AG04450 (cell line): ENCODE results near the gene GRHL1. TPM values are rescaled to one million over a fixed set of nuclear protein-coding genes. Genes with fewer than 3 reads are reported as not detected.
"Not testable (repeated sequence)": the region's sequence is repeated elsewhere in the genome, so short reads cannot be mapped to it uniquely, and the experiment has no call there.

Experiments used
- CTCF ChIA-PET: fragments of 300-600, 350-600 bp; formaldehyde crosslinking; extraction: SDS; loops from one replicate; lab custom pipeline; 2022; ENCODE audit warnings: antibody characterized with exemption, inconsistent platforms; lab: Charles Lee
- POLR2A ChIA-PET: fragments of 350-600 bp; formaldehyde crosslinking; extraction: SDS; loops from one replicate; lab custom pipeline; 2021; ENCODE audit warnings: antibody characterized with exemption, inconsistent platforms; lab: Yijun Ruan, JAX
- DNase-seq: peaks from one replicate; pipeline ENCODE4 v3.0.0-alpha.2; 2011; ENCODE audit warnings: low read depth, low spot score
- H3K27ac ChIP-seq: one replicate; pipeline ENCODE4 v1.5.1; 2012; ENCODE audit warnings: low read depth, low read length, control low read depth
- H3K27me3 ChIP-seq: one replicate; pipeline ENCODE4 v1.6.0; 2012; ENCODE audit warnings: low read length; ENCODE audit not compliant: control insufficient read depth, insufficient read depth
- H3K4me3 ChIP-seq: 2 replicates; pipeline ENCODE4 v1.5.1; 2011; ENCODE audit warnings: mild to moderate bottlenecking, low read depth, low read length, control low read depth
- H3K9me3 ChIP-seq: 2 replicates; pipeline ENCODE4 v1.5.1; 2012; ENCODE audit warnings: low read length; ENCODE audit not compliant: control insufficient read depth, insufficient read depth
- polyA plus RNA-seq: library from polyadenylated mRNA; depleted of rRNA; stranded (reverse); fragments of >200 nt; gene quantifications from 2 replicates; pipeline ENCODE4 v1.2.3, GENCODE V29; 2011
- TF ChIP-seq, protein P1 (sequence below): IDR thresholded peaks from 2 replicates; pipeline ENCODE4 v1.5.1; 2011; ENCODE audit warnings: low read depth, low read length, control low read depth, inconsistent platforms

The GRHL1 gene
- polyA plus RNA-seq, 1 experiment, result 0.64 TPM

DNA sequence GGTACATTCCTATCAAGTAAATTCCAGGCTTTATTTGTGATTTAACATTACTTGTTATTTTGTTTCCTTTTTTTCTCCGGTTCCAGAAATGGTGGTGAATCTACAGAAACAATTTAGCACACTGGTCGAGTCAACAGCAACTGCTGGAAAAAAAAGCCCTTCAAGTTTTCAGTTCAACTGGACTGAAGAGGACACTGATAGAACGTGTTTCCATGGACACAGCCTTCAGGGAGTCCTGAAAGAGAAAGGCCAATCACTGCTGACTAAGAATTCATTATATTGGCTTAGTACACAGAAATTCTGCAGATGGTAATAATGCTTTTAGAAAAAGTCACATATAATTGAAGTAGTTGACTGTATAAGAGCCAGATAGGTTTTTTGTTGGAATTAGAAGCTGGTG is 32.0 kb upstream of the GRHL1 start:
- no peak for DNase-seq
- no peaks in the 10 kb centered on the region for H3K9me3 ChIP-seq
- no peaks in the 10 kb centered on the region for H3K27me3 ChIP-seq
- CTCF ChIA-PET, result no interaction called here
- POLR2A ChIA-PET, result no interaction called here
- TF ChIP-seq, protein P1, sequence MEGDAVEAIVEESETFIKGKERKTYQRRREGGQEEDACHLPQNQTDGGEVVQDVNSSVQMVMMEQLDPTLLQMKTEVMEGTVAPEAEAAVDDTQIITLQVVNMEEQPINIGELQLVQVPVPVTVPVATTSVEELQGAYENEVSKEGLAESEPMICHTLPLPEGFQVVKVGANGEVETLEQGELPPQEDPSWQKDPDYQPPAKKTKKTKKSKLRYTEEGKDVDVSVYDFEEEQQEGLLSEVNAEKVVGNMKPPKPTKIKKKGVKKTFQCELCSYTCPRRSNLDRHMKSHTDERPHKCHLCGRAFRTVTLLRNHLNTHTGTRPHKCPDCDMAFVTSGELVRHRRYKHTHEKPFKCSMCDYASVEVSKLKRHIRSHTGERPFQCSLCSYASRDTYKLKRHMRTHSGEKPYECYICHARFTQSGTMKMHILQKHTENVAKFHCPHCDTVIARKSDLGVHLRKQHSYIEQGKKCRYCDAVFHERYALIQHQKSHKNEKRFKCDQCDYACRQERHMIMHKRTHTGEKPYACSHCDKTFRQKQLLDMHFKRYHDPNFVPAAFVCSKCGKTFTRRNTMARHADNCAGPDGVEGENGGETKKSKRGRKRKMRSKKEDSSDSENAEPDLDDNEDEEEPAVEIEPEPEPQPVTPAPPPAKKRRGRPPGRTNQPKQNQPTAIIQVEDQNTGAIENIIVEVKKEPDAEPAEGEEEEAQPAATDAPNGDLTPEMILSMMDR, result no peak
- no peak overlapping the region for H3K27ac ChIP-seq
- H3K4me3 ChIP-seq, result no peak overlapping the region

DNA sequence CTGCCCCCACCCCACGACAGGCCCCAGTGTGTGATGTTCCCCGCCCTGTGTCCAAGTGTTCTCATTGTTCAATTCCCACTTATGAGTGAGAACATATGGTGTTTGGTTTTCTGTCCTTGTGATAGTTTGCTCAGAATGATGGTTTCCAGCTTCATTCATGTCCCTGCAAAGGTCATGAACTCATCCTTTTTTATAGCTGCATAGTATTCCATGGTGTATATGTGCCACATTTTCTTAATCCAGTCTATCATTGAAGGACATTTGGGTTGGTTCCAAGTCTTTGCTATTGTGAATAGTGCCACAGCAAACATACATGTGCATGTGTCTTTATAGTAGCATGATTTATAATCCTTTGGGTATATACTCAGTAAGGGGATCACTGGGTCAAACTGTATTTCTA is 24.5 kb upstream of the GRHL1 start:
- H3K4me3 ChIP-seq, H3K27me3 ChIP-seq, H3K27ac ChIP-seq, DNase-seq, POLR2A ChIA-PET, CTCF ChIA-PET, H3K9me3 ChIP-seq: not testable (repeated sequence)

DNA sequence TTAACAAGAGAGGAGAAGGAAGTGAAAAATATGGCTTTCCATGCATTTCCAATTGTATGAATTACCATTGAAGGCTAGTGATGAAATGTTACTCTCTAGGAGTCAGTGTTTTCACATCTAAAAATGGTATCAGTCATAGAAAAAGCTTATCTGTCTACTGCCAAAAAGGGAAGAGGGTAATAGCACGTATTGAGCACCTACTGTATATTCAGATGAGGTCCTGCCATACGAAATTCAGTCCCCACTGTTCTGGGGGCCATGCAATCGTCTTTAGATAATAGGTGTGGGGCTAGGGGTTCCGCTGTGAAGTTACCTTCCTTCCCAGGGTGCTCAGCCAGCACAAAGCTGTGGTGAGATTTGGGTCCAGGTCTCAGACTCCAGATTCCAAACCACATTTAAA is 14.2 kb upstream of the GRHL1 start:
- ChIA-PET CTCF (no interaction called here), POLR2A (no interaction called here)
- Histone ChIP-seq H3K9me3 (no peaks in the 10 kb centered on the region), H3K27me3 (no peaks in the 10 kb centered on the region), H3K4me3 (no peak overlapping the region), H3K27ac (no peak overlapping the region)
- DNase-seq, result no peak
- TF ChIP-seq, protein P1, result no peak

DNA sequence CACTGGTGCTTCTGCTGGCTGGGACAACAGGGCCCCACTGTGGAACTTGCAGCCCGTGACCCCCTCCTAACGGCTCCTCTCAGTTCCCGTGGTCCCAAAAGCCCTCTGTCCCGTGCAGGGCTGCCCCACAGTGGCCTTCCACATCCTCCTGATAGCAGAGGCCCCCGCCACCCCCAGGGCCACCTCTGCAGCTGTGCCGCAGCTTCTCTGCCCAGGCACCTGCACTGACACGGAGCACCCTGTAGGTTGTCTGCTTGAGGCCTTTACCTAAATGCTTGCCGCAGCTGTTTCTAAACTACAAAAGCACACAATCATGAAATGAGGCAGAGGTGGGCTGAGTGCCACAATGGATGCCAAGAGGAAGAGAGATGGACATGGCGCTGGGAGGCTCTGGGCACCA is 13.5 kb upstream of the GRHL1 start:
- TF ChIP-seq, protein P1, result no peak
- H3K27ac ChIP-seq, result no peak overlapping the region
- ChIA-PET POLR2A (no interaction called here), CTCF (no interaction called here)
- DNase-seq, result no peak
- no peaks in the 10 kb centered on the region for H3K27me3 ChIP-seq
- no peak overlapping the region for H3K4me3 ChIP-seq
- no peaks in the 10 kb centered on the region for H3K9me3 ChIP-seq

DNA sequence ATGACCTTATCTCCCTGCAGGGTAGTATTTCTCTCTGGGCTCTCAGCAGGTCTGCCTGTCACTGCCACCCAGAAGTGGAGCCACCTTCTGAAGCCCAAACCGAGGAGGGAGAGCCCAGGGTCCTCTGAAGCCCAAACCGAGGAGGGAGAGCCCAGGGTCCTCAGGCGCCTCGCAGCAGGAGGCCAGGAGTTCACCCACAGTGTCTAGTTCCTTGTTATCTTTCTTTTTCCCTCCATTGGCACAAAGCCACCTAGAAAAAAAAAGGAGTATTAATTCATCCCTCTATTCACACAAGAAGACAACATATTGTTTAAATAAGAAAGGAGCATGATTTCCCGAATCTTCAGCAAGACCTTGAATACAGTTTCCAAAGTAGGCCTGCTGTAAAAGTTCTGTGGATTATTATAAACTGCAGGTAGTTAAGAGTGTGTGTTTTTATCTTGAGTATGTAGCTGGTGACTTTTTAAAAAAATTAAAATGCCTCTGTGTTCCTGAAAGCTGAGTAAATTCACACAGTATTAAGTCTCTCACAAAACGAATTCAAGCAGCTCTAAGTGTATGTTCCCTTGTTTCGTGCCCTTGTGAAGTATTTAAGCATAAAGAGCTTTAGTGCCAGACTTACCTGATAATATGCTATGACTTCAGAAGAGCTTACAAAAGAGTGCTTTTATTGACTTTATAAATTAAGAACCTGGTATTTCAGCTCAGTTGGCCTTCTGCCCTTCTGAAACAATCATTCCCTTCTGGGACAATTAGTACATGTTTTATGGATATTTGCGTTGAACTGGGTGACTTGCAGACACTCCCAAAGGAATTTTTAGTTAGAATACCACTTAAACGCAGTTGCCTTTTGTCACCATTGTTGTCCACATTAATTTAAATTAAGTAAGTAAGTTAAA is 11.7 kb upstream of the GRHL1 start:
- ChIA-PET CTCF (interaction anchor here (1.0 to 1.5 kb wide), 3 partner anchors 44 to 133 kb away, joined by 3 to 4 read pairs (median 3); no protein-coding TSS in a partner anchor), POLR2A (no interaction called here)
- TF ChIP-seq, protein P1, result no peak
- Histone ChIP-seq H3K27ac (no peak overlapping the region), H3K27me3 (no peaks in the 10 kb centered on the region), H3K4me3 (no peak overlapping the region), H3K9me3 (no peaks in the 10 kb centered on the region)
- no peak for DNase-seq
